NK-92 (cell line): ENCODE data around the gene FBXO41.

Source experiments
- DNase-seq: peaks from one replicate; lab custom pipeline; 2025; ENCODE audit not compliant: unreplicated experiment; lab: John Stamatoyannopoulos, UW

Gene FBXO41

GRCh38 chr2:73244580-73244979 lies 39.7 kb downstream of the FBXO41 start:
- no peak for DNase-seq

GRCh38 chr2:73243884-73244570 lies 40.3 kb downstream of the FBXO41 start:
- DNase-seq, result no peak

GRCh38 chr2:73239776-73240175 lies 44.5 kb downstream of the FBXO41 start:
- no peak for DNase-seq

GRCh38 chr2:73238976-73239375 lies 45.3 kb downstream of the FBXO41 start:
- no peak for DNase-seq

GRCh38 chr2:73238149-73238548 lies 46.1 kb downstream of the FBXO41 start:
- no peak for DNase-seq

- DNase-seq, result no peak
Observed at GRCh38 chr2:73237168-73237567, 47.1 kb downstream of the FBXO41 start.

- DNase-seq, result no peak
Observed at GRCh38 chr2:73235315-73236028, 48.8 kb downstream of the FBXO41 start.

GRCh38 chr2:73233932-73234832 lies 50.1 kb downstream of the FBXO41 start, which contains the start of gene CCT7:
CCT7 (plus strand) TSS chr2:73234308; CDS start chr2:73234379, 71 bp downstream.
- peak; percentile 58 for DNase-seq

- DNase-seq, result peak; percentile 76
Observed at GRCh38 chr2:73233154-73233931, 50.9 kb downstream of the FBXO41 start, which contains the start of gene PRADC1. PRADC1 (minus strand) TSS chr2:73233239; CDS start chr2:73233160, 79 bp downstream.

- no peak for DNase-seq
Observed at GRCh38 chr2:73232403-73233153, 51.7 kb downstream of the FBXO41 start.

GRCh38 chr2:73228631-73229030 lies 55.6 kb downstream of the FBXO41 start:
- DNase-seq, result no peak

- DNase-seq, result no peak
Observed at GRCh38 chr2:73227086-73227485, 57.2 kb downstream of the FBXO41 start.

- DNase-seq, result no peak
Observed at GRCh38 chr2:73225513-73226360, 58.5 kb downstream of the FBXO41 start.

- DNase-seq, result no peak
Observed at GRCh38 chr2:73223821-73224220, 60.5 kb downstream of the FBXO41 start.

GRCh38 chr2:73218298-73218697 lies 66.0 kb downstream of the FBXO41 start:
- no peak for DNase-seq

GRCh38 chr2:73217826-73218225 lies 66.5 kb downstream of the FBXO41 start:
- DNase-seq, result no peak

- DNase-seq, result no peak
Observed at GRCh38 chr2:73217160-73217559, 67.1 kb downstream of the FBXO41 start.

- DNase-seq, result no peak
Observed at GRCh38 chr2:73215254-73215653, 69.0 kb downstream of the FBXO41 start.
